RCC 7860 (cell line): ENCODE results near the gene DDX23.
A peak's percentile ranks its signal among the peaks of the same experiment; 100 is the strongest.
"Not testable (repeated sequence)": the region's sequence is repeated elsewhere in the genome, so short reads cannot be mapped to it uniquely, and the experiment has no call there.

Experiments used
- DNase-seq: peaks from one replicate; pipeline ENCODE4 v3.0.0-alpha.2; 2015; ENCODE audit warnings: low spot score
- FAIRE-seq: peaks from 2 replicates; lab custom pipeline; 2012; peaks lifted over from hg19 to GRCh38; lab: Jason Lieb, UNC

DDX23 gene

GRCh38 chr12:48863291-48863690, 11.3 kb upstream of the DDX23 start:
- no peak for FAIRE-seq

GRCh38 chr12:48862760-48863159, 10.8 kb upstream of the DDX23 start:
- DNase-seq (no peak), FAIRE-seq (no peak)

More at GRCh38 chr12:48863291-48863690, 11.3 kb upstream of the DDX23 start:
- DNase-seq, result no peak

- no peak for FAIRE-seq
Observed at GRCh38 chr12:48861111-48861510, 9.1 kb upstream of the DDX23 start.

GRCh38 chr12:48860236-48860635, 8.3 kb upstream of the DDX23 start:
- not testable (repeated sequence) for FAIRE-seq, DNase-seq

More at GRCh38 chr12:48861111-48861510, 9.1 kb upstream of the DDX23 start:
- no peak for DNase-seq

GRCh38 chr12:48859607-48860006, 7.6 kb upstream of the DDX23 start:
- DNase-seq, result no peak
- FAIRE-seq, result no peak

GRCh38 chr12:48858043-48858442, 6.1 kb upstream of the DDX23 start:
- FAIRE-seq (no peak), DNase-seq (no peak)

GRCh38 chr12:48857278-48857994, 5.5 kb upstream of the DDX23 start:
- DNase-seq, result no peak
- no peak for FAIRE-seq

- FAIRE-seq (no peak), DNase-seq (no peak)
Observed at GRCh38 chr12:48856379-48856778, 4.4 kb upstream of the DDX23 start.

GRCh38 chr12:48854932-48855331, 3.0 kb upstream of the DDX23 start:
- FAIRE-seq, DNase-seq: not testable (repeated sequence)

- no peak for DNase-seq
- no peak for FAIRE-seq
Observed at GRCh38 chr12:48854488-48854887, 2.5 kb upstream of the DDX23 start.

- peak; percentile 61 for DNase-seq
Observed at GRCh38 chr12:48852734-48853688, 1.0 kb upstream of the DDX23 start.

GRCh38 chr12:48842021-48842420, 9.9 kb downstream of the DDX23 start:
- DNase-seq, FAIRE-seq: not testable (repeated sequence)

More at GRCh38 chr12:48852734-48853688, 1.0 kb upstream of the DDX23 start:
- peak; percentile 63 for FAIRE-seq

GRCh38 chr12:48838048-48838447, 13.9 kb downstream of the DDX23 start:
- no peak for DNase-seq
- FAIRE-seq, result no peak

GRCh38 chr12:48832321-48833060, 19.5 kb downstream of the DDX23 start:
- DNase-seq (no peak), FAIRE-seq (no peak)

- no peak for FAIRE-seq
Observed at GRCh38 chr12:48831257-48831656, 20.7 kb downstream of the DDX23 start.

GRCh38 chr12:48828841-48829575, 23.0 kb downstream of the DDX23 start:
- FAIRE-seq, result no peak
- DNase-seq, result no peak

More at GRCh38 chr12:48831257-48831656, 20.7 kb downstream of the DDX23 start:
- no peak for DNase-seq

GRCh38 chr12:48828293-48828692, 23.7 kb downstream of the DDX23 start:
- DNase-seq (no peak), FAIRE-seq (no peak)

GRCh38 chr12:48827513-48828096, 24.4 kb downstream of the DDX23 start:
- FAIRE-seq (no peak), DNase-seq (no peak)

GRCh38 chr12:48827026-48827425, 24.9 kb downstream of the DDX23 start:
- no peak for FAIRE-seq
- DNase-seq, result no peak
